Ishikawa (cell line): Measurements from ENCODE around the gene PARP9.

Source experiments
- CEBPB ChIP-seq: IDR thresholded peaks from 2 replicates; pipeline ENCODE4 v1.6.1; 2012
- CREB1 ChIP-seq: IDR thresholded peaks from 2 replicates; pipeline ENCODE4 v1.6.1; 2012; ENCODE audit warnings: low read depth
- EGR1 ChIP-seq: IDR thresholded peaks from 2 replicates; pipeline ENCODE4 v1.6.1; 2012
- EP300 ChIP-seq: IDR thresholded peaks from 2 replicates; pipeline ENCODE4 v1.6.1; 2012; ENCODE audit warnings: borderline replicate concordance
- FOXM1 ChIP-seq: IDR thresholded peaks from 2 replicates; pipeline ENCODE4 v1.6.1; 2012; ENCODE audit warnings: low read depth, borderline replicate concordance
- NFIC ChIP-seq: IDR thresholded peaks from 2 replicates; pipeline ENCODE4 v1.6.1; 2012
- RAD21 ChIP-seq: IDR thresholded peaks from 2 replicates; pipeline ENCODE4 v1.6.1; 2012; ENCODE audit warnings: low read depth
- TAF1 ChIP-seq: IDR thresholded peaks from 2 replicates; pipeline ENCODE4 v1.6.1; 2012; ENCODE audit warnings: low read depth, mild to moderate bottlenecking
- TCF12 ChIP-seq: IDR thresholded peaks from 2 replicates; pipeline ENCODE4 v1.6.1; 2012; ENCODE audit warnings: low read depth
- TEAD4 ChIP-seq: IDR thresholded peaks from 2 replicates; pipeline ENCODE4 v1.6.1; 2012
- ZBTB7A ChIP-seq: IDR thresholded peaks from 2 replicates; pipeline ENCODE4 v1.6.1; 2012; ENCODE audit warnings: low read depth
- TF ChIP-seq, protein P1 (sequence below): IDR thresholded peaks from 2 replicates; pipeline ENCODE4 v1.6.1; 2012
- TF ChIP-seq, protein P2 (sequence below): IDR thresholded peaks from 2 replicates; pipeline ENCODE4 v1.6.1; 2012
- TF ChIP-seq, protein P3 (sequence below): IDR thresholded peaks from 2 replicates; pipeline ENCODE4 v1.6.1; 2012; ENCODE audit warnings: low read depth, mild to moderate bottlenecking

DNA sequence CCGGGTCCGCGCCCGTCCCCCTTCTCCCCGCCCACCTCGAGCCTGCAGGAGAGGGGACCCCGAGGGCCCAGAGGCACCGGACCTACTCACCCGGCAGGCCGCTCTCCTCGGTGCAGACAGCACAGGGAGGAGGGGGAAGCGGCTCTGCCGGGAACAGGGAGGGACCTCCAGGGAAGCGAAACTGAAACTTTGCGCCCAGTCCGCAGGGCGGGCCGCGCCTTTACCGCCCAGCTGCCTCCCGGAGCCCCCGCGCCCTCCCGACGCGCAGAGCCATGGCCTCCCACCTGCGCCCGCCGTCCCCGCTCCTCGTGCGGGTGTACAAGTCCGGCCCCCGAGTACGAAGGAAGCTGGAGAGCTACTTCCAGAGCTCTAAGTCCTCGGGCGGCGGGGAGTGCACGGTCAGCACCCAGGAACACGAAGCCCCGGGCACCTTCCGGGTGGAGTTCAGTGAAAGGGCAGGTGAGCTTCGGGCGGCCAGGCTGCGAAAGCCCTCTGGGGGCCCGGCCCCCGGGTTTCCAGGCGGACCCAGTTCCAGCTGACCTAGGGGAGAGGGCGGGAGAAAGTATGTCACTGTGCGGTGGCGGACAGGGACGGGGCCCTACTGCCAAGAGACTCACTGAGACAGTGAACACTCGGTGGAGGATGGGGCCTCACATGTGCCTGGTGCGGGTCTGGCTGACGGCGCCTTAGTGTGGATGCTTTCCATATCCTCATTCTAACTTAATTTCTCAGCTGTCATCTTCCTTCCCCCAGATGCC is at the start of gene PARP9, which contains the start of gene DTX3L:
- TF ChIP-seq EP300: no peak
- TF ChIP-seq, protein P1, sequence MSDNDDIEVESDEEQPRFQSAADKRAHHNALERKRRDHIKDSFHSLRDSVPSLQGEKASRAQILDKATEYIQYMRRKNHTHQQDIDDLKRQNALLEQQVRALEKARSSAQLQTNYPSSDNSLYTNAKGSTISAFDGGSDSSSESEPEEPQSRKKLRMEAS: no peak
- TF ChIP-seq CREB1: no peak
- TF ChIP-seq TAF1: no peak
- no peak for TF ChIP-seq ZBTB7A
- TF ChIP-seq, protein P2, sequence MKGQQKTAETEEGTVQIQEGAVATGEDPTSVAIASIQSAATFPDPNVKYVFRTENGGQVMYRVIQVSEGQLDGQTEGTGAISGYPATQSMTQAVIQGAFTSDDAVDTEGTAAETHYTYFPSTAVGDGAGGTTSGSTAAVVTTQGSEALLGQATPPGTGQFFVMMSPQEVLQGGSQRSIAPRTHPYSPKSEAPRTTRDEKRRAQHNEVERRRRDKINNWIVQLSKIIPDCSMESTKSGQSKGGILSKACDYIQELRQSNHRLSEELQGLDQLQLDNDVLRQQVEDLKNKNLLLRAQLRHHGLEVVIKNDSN: no peak
- TF ChIP-seq FOXM1: no peak
- TF ChIP-seq, protein P3, sequence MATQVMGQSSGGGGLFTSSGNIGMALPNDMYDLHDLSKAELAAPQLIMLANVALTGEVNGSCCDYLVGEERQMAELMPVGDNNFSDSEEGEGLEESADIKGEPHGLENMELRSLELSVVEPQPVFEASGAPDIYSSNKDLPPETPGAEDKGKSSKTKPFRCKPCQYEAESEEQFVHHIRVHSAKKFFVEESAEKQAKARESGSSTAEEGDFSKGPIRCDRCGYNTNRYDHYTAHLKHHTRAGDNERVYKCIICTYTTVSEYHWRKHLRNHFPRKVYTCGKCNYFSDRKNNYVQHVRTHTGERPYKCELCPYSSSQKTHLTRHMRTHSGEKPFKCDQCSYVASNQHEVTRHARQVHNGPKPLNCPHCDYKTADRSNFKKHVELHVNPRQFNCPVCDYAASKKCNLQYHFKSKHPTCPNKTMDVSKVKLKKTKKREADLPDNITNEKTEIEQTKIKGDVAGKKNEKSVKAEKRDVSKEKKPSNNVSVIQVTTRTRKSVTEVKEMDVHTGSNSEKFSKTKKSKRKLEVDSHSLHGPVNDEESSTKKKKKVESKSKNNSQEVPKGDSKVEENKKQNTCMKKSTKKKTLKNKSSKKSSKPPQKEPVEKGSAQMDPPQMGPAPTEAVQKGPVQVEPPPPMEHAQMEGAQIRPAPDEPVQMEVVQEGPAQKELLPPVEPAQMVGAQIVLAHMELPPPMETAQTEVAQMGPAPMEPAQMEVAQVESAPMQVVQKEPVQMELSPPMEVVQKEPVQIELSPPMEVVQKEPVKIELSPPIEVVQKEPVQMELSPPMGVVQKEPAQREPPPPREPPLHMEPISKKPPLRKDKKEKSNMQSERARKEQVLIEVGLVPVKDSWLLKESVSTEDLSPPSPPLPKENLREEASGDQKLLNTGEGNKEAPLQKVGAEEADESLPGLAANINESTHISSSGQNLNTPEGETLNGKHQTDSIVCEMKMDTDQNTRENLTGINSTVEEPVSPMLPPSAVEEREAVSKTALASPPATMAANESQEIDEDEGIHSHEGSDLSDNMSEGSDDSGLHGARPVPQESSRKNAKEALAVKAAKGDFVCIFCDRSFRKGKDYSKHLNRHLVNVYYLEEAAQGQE: no peak
- no peak for TF ChIP-seq EGR1
- no peak for TF ChIP-seq CEBPB
- no peak for TF ChIP-seq RAD21
- TF ChIP-seq TEAD4: no peak
- no peak for TF ChIP-seq NFIC
- TF ChIP-seq TCF12: no peak
